Measurements from ENCODE around the gene NR3C1. TPM values are rescaled to one million over a fixed set of nuclear protein-coding genes. Genes with fewer than 3 reads are reported as not detected.

NR3C1 gene
- total RNA-seq, 1 experiment from 2014 or later = 31.4 TPM

GRCh38 chr5:143347046-143347445, 56.4 kb downstream of the NR3C1 start:
- H3K36me3 Mint-ChIP-seq (ENCODE audit: insufficient read depth in 1 of 3, low read depth in 3 of 3) = peaks cover 0 to 4% (median 1%) of the 10 kb centered on the region in 3 experiments; a peak in 3 of 7 replicates
- Histone ChIP-seq H3K18ac (ENCODE audit: insufficient read length, low read depth, low read length) (no peak overlapping the region), H3K9me3 (ENCODE audit: control insufficient read depth, low read depth, low read length) (no peaks in the 10 kb centered on the region), H4K5ac (ENCODE audit: insufficient read length, low read depth, low read length) (no peak overlapping the region), H3K4me2 (ENCODE audit: insufficient read depth, insufficient read length, low read length) (no peak overlapping the region), H2BK20ac (ENCODE audit: low read depth, low read length, poor library complexity, severe bottlenecking) (no peak overlapping the region), H4K91ac (ENCODE audit: insufficient read length, low read depth, low read length) (no peak overlapping the region), H3K27me3 (ENCODE audit: insufficient read depth, low read length) (no peaks in the 10 kb centered on the region), H3K14ac (ENCODE audit: insufficient read depth, low read length) (no peak overlapping the region), H4K8ac (replicated peaks; ENCODE audit: insufficient read length, low read depth, low read length) (no peak overlapping the region), H3T11ph (ENCODE audit: low read length) (no peak overlapping the region), H3K23me2 (ENCODE audit: insufficient read length, low read depth, low read length, poor library complexity, severe bottlenecking) (no peaks in the 10 kb centered on the region), H2BK120ac (ENCODE audit: low read depth, low read length, poor library complexity, severe bottlenecking) (no peak overlapping the region), H3K27ac (ENCODE audit: insufficient read length, low read depth, low read length) (no peak overlapping the region), H3K4me1 (ENCODE audit: insufficient read depth, low read length) (no peaks in the 10 kb centered on the region), H4K20me1 (ENCODE audit: control insufficient read depth, insufficient read depth, insufficient read length) (no peaks in the 10 kb centered on the region), H2AFZ (ENCODE audit: low read length) (no peak overlapping the region), H2AK5ac (ENCODE audit: insufficient read length, low read length) (no peak overlapping the region), H3K79me1 (ENCODE audit: insufficient read depth, low read depth, low read length, poor library complexity, severe bottlenecking) (no peaks in the 10 kb centered on the region), H3K23ac (ENCODE audit: insufficient read length, low read depth, low read length) (no peak overlapping the region), H2BK12ac (ENCODE audit: insufficient read length, low read depth, low read length) (no peak overlapping the region), H2BK15ac (ENCODE audit: low read depth, low read length) (no peak overlapping the region), H2BK5ac (ENCODE audit: insufficient read length, low read length) (no peak overlapping the region), H3K56ac (ENCODE audit: insufficient read length, low read depth, low read length) (no peak overlapping the region), H3K4ac (ENCODE audit: low read depth, low read length) (no peak overlapping the region), H3K9ac (ENCODE audit: extremely low read depth, insufficient read length, low read length) (no peak overlapping the region), H3K79me2 (ENCODE audit: insufficient read depth, low read length) (no peaks in the 10 kb centered on the region)
- TF ChIP-seq CTCF (conservative IDR thresholded peaks at IDR 0.05) = no peak
- no peak for DNase-seq
- no CpG with 5 or more reads among the region's 1 CpG for WGBS (ENCODE audit: extremely low coverage, insufficient read length, low lambda C conversion rate)
- no peaks in the 10 kb centered on the region for H3K27me3 Mint-ChIP-seq (ENCODE audit: low read depth)
- H3K27ac Mint-ChIP-seq = no peak overlapping the region
- peaks cover 9% of the 10 kb centered on the region in 2 experiments for H3K4me1 Mint-ChIP-seq
- H3K9me3 Mint-ChIP-seq = no peaks in the 10 kb centered on the region
- no peak overlapping the region for H3K4me3 Mint-ChIP-seq

Data from H9 (cell line).